Psoas muscle (tissue), 8 donors: ENCODE measurements around the gene DDX51. TPM values are rescaled to one million over a fixed set of nuclear protein-coding genes. Genes with fewer than 3 reads are reported as not detected.

Experiments used
- ATAC-seq, 4 donors: fragments of 200-7000 bp; cut with Tn5 transposase; one replicate each; pipeline ENCODE4 v1.9.1; 2020; ENCODE audit warnings: moderate library complexity in 3 of 4, mild to moderate bottlenecking in 2 of 4
- DNase-seq, 2 donors: peaks; one replicate each; pipeline ENCODE4 v3.0.0-alpha.2; 2020
- H3K27ac ChIP-seq: fragments of 200-600 bp; one replicate; pipeline ENCODE4 v1.8.0; 2022
- H3K27me3 ChIP-seq, 3 donors: fragments of 200-600 bp in 1 of 3; one replicate each; pipeline versions ENCODE4 v1.6.1 to v1.8.0; 2013 to 2022; ENCODE audit warnings: low read length in 2 of 3, mild to moderate bottlenecking in 2 of 3, moderate library complexity in 1 of 3; ENCODE audit not compliant: insufficient read depth in 3 of 3
- H3K36me3 ChIP-seq, 2 donors: fragments of 200-600 bp in 1 of 2; one replicate each; pipeline versions ENCODE4 v1.6.1 to v1.8.0; 2013 to 2022; ENCODE audit warnings: low read depth in 1 of 2, mild to moderate bottlenecking in 1 of 2, moderate library complexity in 1 of 2; ENCODE audit not compliant: insufficient read depth in 1 of 2
- H3K4me1 ChIP-seq: fragments of 200-600 bp; one replicate; pipeline ENCODE4 v1.8.0; 2022
- H3K4me3 ChIP-seq: fragments of 200-600 bp; one replicate; pipeline ENCODE4 v1.8.0; 2022; ENCODE audit warnings: mild to moderate bottlenecking
- H3K9me3 ChIP-seq: fragments of 200-600 bp; one replicate; pipeline ENCODE4 v1.8.0; 2022
- CTCF ChIP-seq: fragments of 200-600 bp; IDR thresholded peaks from one replicate; pipeline ENCODE4 v1.8.0; 2022; ENCODE audit warnings: antibody characterized with exemption
- WGBS, 3 donors: extraction: QIAGEN DNeasy Blood & Tissue Kit; methylation state at CpG; one replicate each; pipeline versions ENCODE4 v1.1.6 to v1.1.7; 2013; 5-methylcytosine and 5-hydroxymethylcytosine counted together
- intact Hi-C, 2 donors: fragments of 100-400 bp; cut with DNase I; formaldehyde crosslinking; loops; one replicate each; pipeline versions ENCODE4 v1.11.0 to v1.14.2; 2022
- polyA plus RNA-seq, 3 donors: library from polyadenylated mRNA; stranded (reverse); fragments of 200-250 nt; gene quantifications; one replicate each; pipeline ENCODE4 v1.2.3, GENCODE V29; 2013
- total RNA-seq, 4 donors: library from RNA; stranded (reverse); fragmentation: NEBNext Ultra II Directional in 2 of 4; extraction: Animal tissue kit (Norgen Biotek cat#: 25700) in 2 of 4; gene quantifications; one replicate each; pipeline versions ENCODE4 v1.2.1 to v1.2.4, GENCODE V29; 2021 to 2023
- donor health status: healthy with polysubstance abuse.
- donor health status: DM: no; HTN: no; CAD: no; lungs with moderate emphysema.
- donor health status: Bipolar disorder and iron deficiency.
- donor health status: healthy.
- donor health status: DM: yes; HTN: yes; CAD: no.
- donor health status: DM: no; HTN: no; CAD: no.
- donor health status: DM: no; HTN: no; CAD: no.
- donor health status: DM: yes; HTN: yes; CAD: no.

Gene DDX51
- total and polyA plus RNA-seq, 7 donors: 7.3 to 17.1 (median 12.3) TPM

GRCh38 chr12:132163911-132164288 is 19.8 kb upstream of the DDX51 start:
- ATAC-seq: peak in 1 of 4 donors; percentile 36
- no peaks in the 10 kb centered on the region for H3K36me3 ChIP-seq
- no peaks in the 10 kb centered on the region for H3K4me1 ChIP-seq
- intact Hi-C loops: no loop called here
- H3K27me3 ChIP-seq: peaks cover 0 to 34% (median 20%) of the 10 kb centered on the region in 3 donors
- no peak overlapping the region for H3K27ac ChIP-seq
- DNase-seq: peak; percentile 12 to 44
- WGBS, 3 donors: 39 to 49% (median 42%) methylated on average over 11 of the region's 11 CpGs
- H3K9me3 ChIP-seq: no peaks in the 10 kb centered on the region
- no peak for TF ChIP-seq CTCF
- H3K4me3 ChIP-seq: no peak overlapping the region

GRCh38 chr12:132163041-132163910 is 19.2 kb upstream of the DDX51 start:
- H3K4me1 ChIP-seq: no peaks in the 10 kb centered on the region
- intact Hi-C loops: no loop called here
- H3K27me3 ChIP-seq: peaks cover 0 to 28% (median 17%) of the 10 kb centered on the region in 3 donors
- WGBS, 3 donors: 43 to 50% (median 45%) methylated on average over 24 to 26 of the region's 26 CpGs
- DNase-seq: peak; percentile 14 to 42
- H3K9me3 ChIP-seq: no peaks in the 10 kb centered on the region
- no peaks in the 10 kb centered on the region for H3K36me3 ChIP-seq
- peak in 3 of 4 donors; percentile 20 to 34 (median 24) for ATAC-seq
- no peak overlapping the region for H3K27ac ChIP-seq
- no peak for TF ChIP-seq CTCF
- no peak overlapping the region for H3K4me3 ChIP-seq

- ATAC-seq (peak in 2 of 4 donors; percentile 13 to 36), DNase-seq (peak; percentile 32 to 60)
These were observed 18.5 kb upstream of the DDX51 start for GRCh38 chr12:132162508-132163031.

GRCh38 chr12:132161796-132162507 is 17.8 kb upstream of the DDX51 start:
- Histone ChIP-seq H3K27me3 (peaks cover 0 to 24% (median 17%) of the 10 kb centered on the region in 3 donors), H3K4me1 (no peaks in the 10 kb centered on the region), H3K9me3 (no peaks in the 10 kb centered on the region), H3K27ac (no peak overlapping the region), H3K4me3 (no peak overlapping the region), H3K36me3 (no peaks in the 10 kb centered on the region)
- TF ChIP-seq CTCF: no peak
- DNase-seq (peak in 1 of 2 donors; percentile 24), ATAC-seq (no peak)
- intact Hi-C loops: no loop called here
- WGBS, 3 donors: 30 to 33% (median 32%) methylated on average over 16 to 17 of the region's 17 CpGs

More at GRCh38 chr12:132162508-132163031, 18.5 kb upstream of the DDX51 start:
- intact Hi-C loops: no loop called here
- TF ChIP-seq CTCF: no peak
- no peaks in the 10 kb centered on the region for H3K9me3 ChIP-seq
- no peaks in the 10 kb centered on the region for H3K36me3 ChIP-seq
- no peaks in the 10 kb centered on the region for H3K4me1 ChIP-seq
- no peak overlapping the region for H3K27ac ChIP-seq
- peaks cover 0 to 28% (median 17%) of the 10 kb centered on the region in 3 donors for H3K27me3 ChIP-seq
- no peak overlapping the region for H3K4me3 ChIP-seq
- 5 to 10% (median 8%) methylated on average over 17 of the region's 17 CpGs for WGBS, 3 donors
